OCI-LY7 (cell line): Measurements from ENCODE around the gene AMZ1. TPM values are rescaled to one million over a fixed set of nuclear protein-coding genes. Genes with fewer than 3 reads are reported as not detected.
A peak's percentile ranks its signal among the peaks of the same experiment; 100 is the strongest.

Experiments used
- BruUV-seq: library from RNA; stranded (reverse); fragments of 400-500 nt; replicated peaks from 2 replicates; lab custom pipeline; 2021; lab: Mats Ljungman, UMichigan
- CTCF ChIA-PET: fragments of 300-600 bp; sonication (Branson Sonifier 250); formaldehyde crosslinking; loops from one replicate; lab custom pipeline; 2022; ENCODE audit warnings: antibody characterized with exemption; ENCODE audit not compliant: unreplicated experiment; lab: Charles Lee
- POLR2A ChIA-PET: fragments of 300-600 bp; sonication (Branson Sonifier 250); formaldehyde crosslinking; loops from one replicate; lab custom pipeline; 2022; ENCODE audit warnings: antibody characterized with exemption; lab: Charles Lee
- DNase-seq: peaks from one replicate; pipeline ENCODE4 v3.0.0-alpha.2; 2015; ENCODE audit warnings: low spot score
- H2AFZ ChIP-seq: fragments of 200-600 bp; sonication (generic), shearing (Covaris generic); 2 replicates; pipeline ENCODE4 v1.6.1; 2014; ENCODE audit warnings: mild to moderate bottlenecking, antibody characterized with exemption, low read length, moderate library complexity
- H3K27ac ChIP-seq: fragments of 200-600 bp; sonication (generic); 2 replicates; pipeline ENCODE4 v1.5.1; 2014; ENCODE audit warnings: mixed run types, low read depth, mild to moderate bottlenecking, moderate library complexity, low read length, inconsistent platforms; ENCODE audit not compliant: poor library complexity, severe bottlenecking
- H3K36me3 ChIP-seq: fragments of 200-600 bp; sonication (generic); 2 replicates; pipeline ENCODE4 v1.6.1; 2014; ENCODE audit warnings: mild to moderate bottlenecking, antibody characterized with exemption, low read length, moderate library complexity, mixed read lengths; ENCODE audit not compliant: insufficient read depth
- H3K4me1 ChIP-seq: fragments of 200-600 bp; sonication (generic); 2 replicates; pipeline ENCODE4 v1.5.1; 2014; ENCODE audit warnings: mild to moderate bottlenecking, low read length; ENCODE audit not compliant: insufficient read depth, poor library complexity, severe bottlenecking
- H3K4me2 ChIP-seq: fragments of 200-600 bp; sonication (generic); 2 replicates; pipeline ENCODE4 v1.6.1; 2014; ENCODE audit warnings: mild to moderate bottlenecking, low read length
- H3K4me3 ChIP-seq: fragments of 200-600 bp; sonication (generic); 2 replicates; pipeline ENCODE4 v1.5.1; 2014; ENCODE audit warnings: mild to moderate bottlenecking, low read depth, low read length; ENCODE audit not compliant: poor library complexity, severe bottlenecking
- H3K79me2 ChIP-seq: fragments of 200-600 bp; sonication (generic); 2 replicates; pipeline ENCODE4 v1.6.1; 2016; ENCODE audit warnings: low read depth, mild to moderate bottlenecking, low read length, moderate library complexity, mixed read lengths; ENCODE audit not compliant: insufficient read depth
- H3K9me2 ChIP-seq: fragments of 200-600 bp; sonication (generic); 2 replicates; pipeline ENCODE4 v1.6.1; 2016; ENCODE audit warnings: mild to moderate bottlenecking, low read length, mixed read lengths; ENCODE audit not compliant: insufficient read depth
- H3K9me3 ChIP-seq: fragments of 200-600 bp; sonication (generic); 2 replicates; pipeline ENCODE4 v1.6.1; 2014; ENCODE audit warnings: mild to moderate bottlenecking, mixed run types, low read length, mixed read lengths
- H4K20me1 ChIP-seq: fragments of 200-600 bp; sonication (generic); 2 replicates; pipeline ENCODE4 v1.6.1; 2014; ENCODE audit warnings: mild to moderate bottlenecking, antibody characterized with exemption, low read length, moderate library complexity, mixed read lengths; ENCODE audit not compliant: insufficient read depth
- EZH2phosphoT487 ChIP-seq: fragments of 200-600 bp; sonication (generic); IDR thresholded peaks from 2 replicates; pipeline ENCODE4 v1.6.1; 2018; ENCODE audit warnings: low read depth, borderline replicate concordance, mild to moderate bottlenecking, mixed run types, antibody characterized with exemption, low read length, moderate library complexity, mixed read lengths
- intact Hi-C: fragments of 100-400 bp; cut with micrococcal nuclease; formaldehyde crosslinking; loops from one replicate; pipeline ENCODE4 v1.10.0; 2022; ENCODE audit not compliant: unreplicated experiment
- total RNA-seq, 2 experiments: library from RNA; depleted of rRNA in 1 of 2; stranded (reverse); fragments of >200 nt in 1 of 2; shearing (Covaris generic) in 1 of 2; gene quantifications; 2 replicates each; pipeline ENCODE4 v1.2.3, GENCODE V29; 2014 to 2022
- TF ChIP-seq, protein P1 (sequence below): fragments of 200-600 bp; sonication (generic); conservative IDR thresholded peaks from 2 replicates; pipeline ENCODE4 v1.5.1; 2014; ENCODE audit warnings: mild to moderate bottlenecking, antibody characterized with exemption, low read length, moderate library complexity, mixed read lengths

The AMZ1 gene
- total RNA-seq, 2 experiments from 2014 or later, result 1.4 to 2.7 TPM

DNA sequence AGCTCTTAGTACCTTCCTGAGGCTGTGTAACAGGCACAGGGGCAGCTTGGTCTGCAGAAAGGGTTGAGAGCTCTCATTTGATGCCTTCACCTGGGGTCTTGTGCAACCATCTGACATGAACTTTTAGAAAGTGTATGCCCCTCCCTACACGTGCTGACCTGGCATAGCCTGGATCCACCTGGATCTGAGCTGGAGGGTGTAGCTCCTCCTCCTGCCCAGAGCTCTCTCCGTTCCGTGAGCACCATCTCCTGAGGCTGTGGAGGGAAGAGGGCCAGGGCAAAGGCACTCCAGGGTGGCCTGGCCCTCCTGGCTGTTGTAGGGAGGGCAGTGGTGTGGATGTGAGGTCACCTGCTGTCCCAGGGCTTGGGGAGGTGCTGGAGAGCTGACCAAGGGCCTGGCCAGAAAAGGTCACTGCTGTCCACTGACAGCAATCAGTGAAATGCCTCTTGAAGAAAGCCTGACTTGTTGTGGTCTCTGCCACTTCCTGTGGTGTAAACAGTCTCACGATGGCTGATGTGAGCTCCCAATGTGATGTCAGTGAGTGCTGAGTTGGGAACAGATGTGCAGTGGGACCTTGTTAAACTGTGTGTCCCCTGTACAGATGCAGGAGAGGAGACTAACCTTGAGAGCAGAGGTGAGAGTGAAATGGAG is 23.0 kb downstream of the AMZ1 start:
- H4K20me1 ChIP-seq, result no peaks in the 10 kb centered on the region
- H3K4me2 ChIP-seq, result peak overlapping the region; percentile 85
- H3K36me3 ChIP-seq, result no peaks in the 10 kb centered on the region
- H2AFZ ChIP-seq, result peak overlapping the region; percentile 83; the same call in 1 of the 2 replicates
- H3K4me1 ChIP-seq, result peaks cover 46% of the 10 kb centered on the region
- TSS peak; percentile 51 for BruUV-seq
- intact Hi-C loops, result loop anchor here (1.0 kb wide), 1 partner anchor 133 kb away; the partner anchor contains the start of gene GNA12
- H3K27ac ChIP-seq, result peak overlapping the region; percentile 81
- TF ChIP-seq, protein P1, sequence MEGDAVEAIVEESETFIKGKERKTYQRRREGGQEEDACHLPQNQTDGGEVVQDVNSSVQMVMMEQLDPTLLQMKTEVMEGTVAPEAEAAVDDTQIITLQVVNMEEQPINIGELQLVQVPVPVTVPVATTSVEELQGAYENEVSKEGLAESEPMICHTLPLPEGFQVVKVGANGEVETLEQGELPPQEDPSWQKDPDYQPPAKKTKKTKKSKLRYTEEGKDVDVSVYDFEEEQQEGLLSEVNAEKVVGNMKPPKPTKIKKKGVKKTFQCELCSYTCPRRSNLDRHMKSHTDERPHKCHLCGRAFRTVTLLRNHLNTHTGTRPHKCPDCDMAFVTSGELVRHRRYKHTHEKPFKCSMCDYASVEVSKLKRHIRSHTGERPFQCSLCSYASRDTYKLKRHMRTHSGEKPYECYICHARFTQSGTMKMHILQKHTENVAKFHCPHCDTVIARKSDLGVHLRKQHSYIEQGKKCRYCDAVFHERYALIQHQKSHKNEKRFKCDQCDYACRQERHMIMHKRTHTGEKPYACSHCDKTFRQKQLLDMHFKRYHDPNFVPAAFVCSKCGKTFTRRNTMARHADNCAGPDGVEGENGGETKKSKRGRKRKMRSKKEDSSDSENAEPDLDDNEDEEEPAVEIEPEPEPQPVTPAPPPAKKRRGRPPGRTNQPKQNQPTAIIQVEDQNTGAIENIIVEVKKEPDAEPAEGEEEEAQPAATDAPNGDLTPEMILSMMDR, result no peak
- no peak for TF ChIP-seq EZH2phosphoT487
- no peaks in the 10 kb centered on the region for H3K79me2 ChIP-seq
- peak overlapping the region; percentile 64 for H3K4me3 ChIP-seq
- ChIA-PET CTCF (interaction anchor here (0.5 to 1.8 kb wide), 16 partner anchors 8 to 306 kb away, joined by 3 to 13 read pairs (median 4); no protein-coding TSS in a partner anchor), POLR2A (interaction anchor here (0.6 to 4.3 kb wide), 17 partner anchors 8 to 1502 kb away, joined by 3 to 36 read pairs (median 4); partner anchors contain the start of gene IQCE)
- H3K9me3 ChIP-seq, result no peaks in the 10 kb centered on the region
- H3K9me2 ChIP-seq, result no peaks in the 10 kb centered on the region
- peak; percentile 80 for DNase-seq

DNA sequence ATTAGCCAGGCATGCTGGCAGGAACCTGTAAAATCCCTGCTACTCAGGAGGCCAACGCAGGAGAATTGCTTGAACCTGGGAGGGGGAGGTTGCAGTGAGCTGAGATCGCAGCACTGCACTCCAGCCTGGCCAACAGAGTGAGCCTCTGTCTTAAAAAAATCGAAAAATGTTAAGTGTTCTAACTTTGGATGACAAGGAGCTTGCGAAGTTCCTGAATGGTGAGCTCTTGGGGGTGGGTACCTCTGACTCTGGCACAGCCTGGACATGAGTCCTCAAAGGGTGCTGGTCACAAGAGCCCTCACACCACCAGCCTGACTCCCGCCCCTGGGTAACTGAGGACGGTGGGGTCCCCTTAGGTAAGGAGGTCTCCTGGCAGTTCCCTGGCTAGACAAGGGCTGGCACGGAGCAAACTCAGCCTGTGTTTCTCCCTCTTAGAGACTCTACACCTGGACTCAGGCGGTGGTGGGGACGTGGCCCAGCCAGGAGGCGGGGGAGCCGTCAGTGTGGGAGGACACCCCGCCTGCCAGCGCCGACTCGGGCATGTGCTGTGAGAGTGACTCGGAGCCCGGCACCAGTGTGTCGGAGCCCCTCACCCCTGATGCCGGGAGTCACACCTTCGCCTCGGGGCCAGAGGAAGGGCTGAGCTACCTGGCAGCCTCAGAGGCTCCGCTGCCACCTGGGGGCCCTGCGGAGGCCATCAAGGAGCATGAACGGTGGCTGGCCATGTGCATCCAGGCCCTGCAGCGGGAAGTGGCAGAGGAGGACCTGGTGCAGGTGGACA is 24.1 kb downstream of the AMZ1 start:
- Histone ChIP-seq H3K36me3 (no peaks in the 10 kb centered on the region), H3K27ac (no peak overlapping the region), H3K4me2 (0 out of 2 replicates have a peak overlapping the region, but pooled peaks have one; percentile 85), H3K4me1 (peaks cover 53% of the 10 kb centered on the region), H3K4me3 (no peak overlapping the region), H4K20me1 (no peaks in the 10 kb centered on the region), H3K9me2 (no peaks in the 10 kb centered on the region), H3K9me3 (no peaks in the 10 kb centered on the region), H2AFZ (no peak overlapping the region), H3K79me2 (no peaks in the 10 kb centered on the region)
- intact Hi-C loops, result no loop called here
- ChIA-PET POLR2A (interaction anchor here (0.5 to 4.3 kb wide), 7 partner anchors 11 to 1948 kb away, joined by 3 to 36 read pairs (median 3); no protein-coding TSS in a partner anchor), CTCF (interaction anchor here (1.3 kb wide), 1 partner anchor 68 kb away, joined by 5 read pairs; no protein-coding TSS in a partner anchor)
- no TSS peak for BruUV-seq
- DNase-seq, result no peak
- TF ChIP-seq, protein P1, result no peak
- TF ChIP-seq EZH2phosphoT487, result no peak
